ENCODE measurements around the gene GPATCH8.

GRCh38 chr17:44387804-44388203 lies 115.4 kb downstream of the GPATCH8 start:
- TF ChIP-seq POLR2A (IDR thresholded peaks at IDR 0.05), result no peak
- no peak for TF ChIP-seq CTCF (IDR thresholded peaks at IDR 0.05)

Data from Peyer's patch (tissue), 4 donors.